Tibial nerve (tissue), 3 donors: ENCODE data around the gene LTBR.

Source experiments
- CTCF ChIP-seq, 5 experiments: fragments of 200-600 bp in 3 of 5; fragments of 450-650 bp in 2 of 5; sonication (generic) in 3 of 5; IDR thresholded peaks; one replicate each; pipeline ENCODE4 v1.5.1; 2016 to 2019; ENCODE audit warnings: antibody characterized with exemption in 5 of 5, mild to moderate bottlenecking in 3 of 5, moderate library complexity in 2 of 5
- POLR2A ChIP-seq, 2 donors: fragments of 450-650 bp; IDR thresholded peaks; one replicate each; pipeline ENCODE4 v1.6.1; 2017; ENCODE audit warnings: antibody characterized with exemption in 2 of 2, mild to moderate bottlenecking in 2 of 2, moderate library complexity in 2 of 2

DNA sequence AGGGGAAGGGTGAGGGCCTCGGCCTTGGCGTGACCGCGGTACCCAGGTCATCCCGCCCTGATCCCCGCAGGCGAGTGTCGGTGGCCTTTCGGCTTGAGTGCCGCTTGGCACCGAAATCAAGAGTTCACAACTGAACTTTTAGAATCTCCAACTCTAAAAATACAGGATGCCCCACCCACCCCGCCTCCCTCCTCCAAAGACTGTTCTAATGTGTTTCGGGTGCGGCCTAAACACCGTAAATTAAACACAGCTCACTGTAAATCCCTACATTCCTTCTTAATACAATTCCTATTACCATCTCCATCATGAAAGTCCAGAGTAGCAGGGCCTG lies 20.0 kb upstream of the LTBR start:
- no peak for TF ChIP-seq CTCF (IDR thresholded peaks at IDR 0.05)
- no peak for TF ChIP-seq POLR2A (IDR thresholded peaks at IDR 0.05)
